ENCODE results near the gene TUBA3C.

TUBA3C gene

GRCh38 chr13:19161308-19161707, 20.3 kb downstream of the TUBA3C start:
- no peak for DNase-seq (ENCODE audit: low read depth)

- no peak for DNase-seq (ENCODE audit: low read depth)
Measured at GRCh38 chr13:19159761-19160420, 21.7 kb downstream of the TUBA3C start.

- DNase-seq (ENCODE audit: low read depth), result no peak
Measured at GRCh38 chr13:19159181-19159580, 22.4 kb downstream of the TUBA3C start.

GRCh38 chr13:19158526-19159174, 23.0 kb downstream of the TUBA3C start:
- DNase-seq (ENCODE audit: low read depth), result no peak

- DNase-seq (ENCODE audit: low read depth), result no peak
Measured at GRCh38 chr13:19158006-19158405, 23.6 kb downstream of the TUBA3C start.

GRCh38 chr13:19157461-19157860, 24.2 kb downstream of the TUBA3C start:
- no peak for DNase-seq (ENCODE audit: low read depth)

- no peak for DNase-seq (ENCODE audit: low read depth)
Measured at GRCh38 chr13:19156013-19156825, 25.4 kb downstream of the TUBA3C start.

GRCh38 chr13:19155321-19155861, 26.2 kb downstream of the TUBA3C start:
- DNase-seq (ENCODE audit: low read depth), result no peak

GRCh38 chr13:19154843-19155242, 26.8 kb downstream of the TUBA3C start:
- DNase-seq (ENCODE audit: low read depth), result no peak

- DNase-seq (ENCODE audit: low read depth), result no peak
Measured at GRCh38 chr13:19153782-19154450, 27.7 kb downstream of the TUBA3C start.

GRCh38 chr13:19152403-19152802, 29.2 kb downstream of the TUBA3C start:
- DNase-seq (ENCODE audit: low read depth), result no peak

- no peak for DNase-seq (ENCODE audit: low read depth)
Measured at GRCh38 chr13:19151581-19152263, 29.9 kb downstream of the TUBA3C start.

GRCh38 chr13:19150712-19151228, 30.9 kb downstream of the TUBA3C start:
- no peak for DNase-seq (ENCODE audit: low read depth)

GRCh38 chr13:19150226-19150625, 31.4 kb downstream of the TUBA3C start:
- no peak for DNase-seq (ENCODE audit: low read depth)

GRCh38 chr13:19148561-19148960, 33.1 kb downstream of the TUBA3C start:
- no peak for DNase-seq (ENCODE audit: low read depth)

All from HS-27A (cell line).